Lower lobe of right lung (tissue), 2 donors: Measurements from ENCODE around the gene CSTA. TPM values are rescaled to one million over a fixed set of nuclear protein-coding genes. Genes with fewer than 3 reads are reported as not detected.

Source experiments
- ATAC-seq, 2 donors: fragments of 200-7000 bp; cut with Tn5 transposase; one replicate each; pipeline ENCODE4 v1.9.1; 2020 to 2022; ENCODE audit warnings: mild to moderate bottlenecking in 2 of 2, moderate library complexity in 2 of 2
- DNase-seq: peaks from one replicate; pipeline ENCODE4 v3.0.0-alpha.2; 2020
- H3K27ac ChIP-seq: fragments of 200-600 bp; one replicate; pipeline ENCODE4 v1.8.0; 2022
- H3K27me3 ChIP-seq: fragments of 200-600 bp; one replicate; pipeline ENCODE4 v1.8.0; 2022; ENCODE audit warnings: low read depth
- H3K36me3 ChIP-seq: fragments of 200-600 bp; one replicate; pipeline ENCODE4 v1.8.0; 2022; ENCODE audit warnings: mild to moderate bottlenecking
- H3K4me1 ChIP-seq: fragments of 200-600 bp; one replicate; pipeline ENCODE4 v1.8.0; 2022
- H3K4me3 ChIP-seq: fragments of 200-600 bp; one replicate; pipeline ENCODE4 v1.8.0; 2022; ENCODE audit warnings: mild to moderate bottlenecking
- H3K9me3 ChIP-seq: fragments of 200-600 bp; one replicate; pipeline ENCODE4 v1.8.0; 2022
- CTCF ChIP-seq: fragments of 200-600 bp; IDR thresholded peaks from one replicate; pipeline ENCODE4 v1.8.0; 2022; ENCODE audit warnings: antibody characterized with exemption, mild to moderate bottlenecking
- intact Hi-C: fragments of 100-400 bp; cut with DNase I; formaldehyde crosslinking; loops from one replicate; pipeline ENCODE4 v1.11.0; 2022
- total RNA-seq: library from RNA; stranded (reverse); fragmentation: NEBNext Ultra II Directional; extraction: Animal tissue kit (Norgen Biotek cat#: 25700); gene quantifications from one replicate; pipeline ENCODE4 v1.2.1, GENCODE V29; 2021
- donor health status: DM: no; HTN: yes; CAD: no; lungs with severe emphysema.

Gene CSTA
- total RNA-seq, 1 donor from 2014 or later, result 39.5 TPM

GRCh38 chr3:122389197-122389596, 64.1 kb downstream of the CSTA start:
- no peaks in the 10 kb centered on the region for H3K9me3 ChIP-seq
- H3K27me3 ChIP-seq, result no peaks in the 10 kb centered on the region
- H3K36me3 ChIP-seq, result peaks cover 4% of the 10 kb centered on the region
- H3K4me3 ChIP-seq, result no peak overlapping the region
- DNase-seq (no peak), ATAC-seq (no peak)
- no peak for TF ChIP-seq CTCF
- H3K27ac ChIP-seq, result no peak overlapping the region
- peaks cover 17% of the 10 kb centered on the region for H3K4me1 ChIP-seq
- intact Hi-C loops, result no loop called here

- TF ChIP-seq CTCF, result no peak
Observed at GRCh38 chr3:122389892-122390291, 64.8 kb downstream of the CSTA start.

GRCh38 chr3:122390665-122391064, 65.6 kb downstream of the CSTA start:
- no peak for DNase-seq
- intact Hi-C loops, result no loop called here
- H3K27me3 ChIP-seq, result no peaks in the 10 kb centered on the region
- H3K36me3 ChIP-seq, result peaks cover 4% of the 10 kb centered on the region
- ATAC-seq, result no peak
- no peak overlapping the region for H3K27ac ChIP-seq
- H3K9me3 ChIP-seq, result no peaks in the 10 kb centered on the region
- TF ChIP-seq CTCF, result no peak
- no peak overlapping the region for H3K4me3 ChIP-seq
- peaks cover 6% of the 10 kb centered on the region for H3K4me1 ChIP-seq

More at GRCh38 chr3:122389892-122390291, 64.8 kb downstream of the CSTA start:
- H3K36me3 ChIP-seq, result peaks cover 4% of the 10 kb centered on the region
- intact Hi-C loops, result no loop called here
- no peak overlapping the region for H3K27ac ChIP-seq
- no peaks in the 10 kb centered on the region for H3K9me3 ChIP-seq
- no peak overlapping the region for H3K4me3 ChIP-seq
- peaks cover 12% of the 10 kb centered on the region for H3K4me1 ChIP-seq
- ATAC-seq, result no peak
- no peak for DNase-seq
- no peaks in the 10 kb centered on the region for H3K27me3 ChIP-seq

Other genes with a start within 250 kb of the CSTA start
- gene CASR, start 141.6 kb upstream of the CSTA start, total RNA-seq, result not detected
- gene MIX23, start 58.0 kb downstream of the CSTA start, total RNA-seq, result 18.3 TPM
- gene FAM162A, start 58.9 kb downstream of the CSTA start, total RNA-seq, result 24.3 TPM
- 6.4 TPM for gene WDR5B, start 90.8 kb downstream of the CSTA start, total RNA-seq
- 54.5 TPM for gene KPNA1, start 189.7 kb downstream of the CSTA start, total RNA-seq
- gene PARP9, start 239.1 kb downstream of the CSTA start, total RNA-seq, result 90.4 TPM
- 82.2 TPM for gene DTX3L, start 239.1 kb downstream of the CSTA start, total RNA-seq